ENCODE data around the gene NT5C.

The NT5C gene

GRCh38 chr17:75114552-75115314 is 16.8 kb downstream of the NT5C start:
- no peak for FAIRE-seq

DNA sequence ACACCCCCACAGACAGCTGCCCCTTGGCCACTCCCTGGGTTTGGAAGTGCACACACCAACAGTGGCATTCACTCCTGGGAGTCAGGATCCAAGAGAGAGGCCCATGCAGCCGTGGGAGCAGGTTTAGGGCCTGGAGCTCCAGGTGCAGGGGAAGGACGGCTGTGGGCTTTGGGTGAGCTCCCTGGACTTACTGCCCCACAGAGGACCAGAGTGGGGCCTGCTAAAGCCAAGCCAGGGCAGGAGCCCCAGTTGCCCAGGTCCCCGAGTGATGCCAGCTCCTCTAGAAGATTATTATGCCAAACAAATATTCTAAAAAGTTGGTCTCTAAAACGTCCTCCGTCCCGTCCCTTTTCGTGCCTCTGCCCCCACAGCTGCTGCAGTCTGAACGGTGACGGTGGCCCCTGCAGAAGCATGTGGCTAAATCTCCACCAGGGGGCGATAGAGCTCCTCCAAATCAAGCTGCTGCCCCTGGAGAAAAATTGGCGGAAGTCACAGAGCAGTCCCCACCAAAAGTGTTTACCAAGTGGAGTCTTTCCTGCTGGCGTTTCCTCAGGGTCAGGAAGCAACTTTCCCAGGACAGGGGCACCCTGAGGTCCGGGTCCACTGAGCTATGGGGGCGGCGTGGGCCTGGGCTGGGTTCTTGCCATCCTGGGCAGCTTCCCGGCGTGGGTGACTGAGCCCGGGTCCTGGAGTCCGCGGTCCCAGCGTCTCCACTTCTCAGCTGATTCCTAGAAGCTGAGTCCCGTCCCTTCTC is 17.6 kb downstream of the NT5C start:
- no peak for FAIRE-seq

- FAIRE-seq: no peak
Measured at GRCh38 chr17:75111777-75112335, 19.7 kb downstream of the NT5C start.

GRCh38 chr17:75110234-75110937 is 21.2 kb downstream of the NT5C start:
- no peak for FAIRE-seq

GRCh38 chr17:75109407-75110233 is 21.9 kb downstream of the NT5C start, which contains the start of gene ARMC7:
TSS of gene ARMC7 (plus strand) at chr17:75109969. CDS start at chr17:75110289, 320 bp downstream.
- FAIRE-seq: no peak

- no peak for FAIRE-seq
Measured at GRCh38 chr17:75109046-75109406, 22.5 kb downstream of the NT5C start.

DNA sequence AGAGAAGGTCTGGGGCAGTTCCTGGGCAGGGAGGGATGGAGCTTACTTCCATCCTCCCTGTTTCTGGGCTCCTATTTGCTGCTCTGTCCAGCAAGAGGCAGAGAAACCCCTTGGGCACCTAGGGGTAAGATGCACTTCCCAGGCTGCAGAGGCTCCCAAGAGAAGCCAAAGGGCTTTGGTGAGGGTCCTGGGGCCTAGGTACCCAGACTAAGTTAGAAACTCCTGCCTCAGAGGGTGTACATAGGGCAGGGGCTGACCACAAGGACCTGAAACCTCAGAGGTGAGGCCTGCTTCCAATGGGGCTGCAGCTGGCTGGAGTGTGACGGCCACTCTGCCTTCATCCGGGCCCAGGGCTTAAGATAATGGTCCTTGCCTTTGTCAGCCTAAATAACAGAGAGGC is 23.3 kb downstream of the NT5C start:
- FAIRE-seq: no peak

- FAIRE-seq: no peak
Measured at GRCh38 chr17:75105126-75106080, 26.1 kb downstream of the NT5C start.

DNA sequence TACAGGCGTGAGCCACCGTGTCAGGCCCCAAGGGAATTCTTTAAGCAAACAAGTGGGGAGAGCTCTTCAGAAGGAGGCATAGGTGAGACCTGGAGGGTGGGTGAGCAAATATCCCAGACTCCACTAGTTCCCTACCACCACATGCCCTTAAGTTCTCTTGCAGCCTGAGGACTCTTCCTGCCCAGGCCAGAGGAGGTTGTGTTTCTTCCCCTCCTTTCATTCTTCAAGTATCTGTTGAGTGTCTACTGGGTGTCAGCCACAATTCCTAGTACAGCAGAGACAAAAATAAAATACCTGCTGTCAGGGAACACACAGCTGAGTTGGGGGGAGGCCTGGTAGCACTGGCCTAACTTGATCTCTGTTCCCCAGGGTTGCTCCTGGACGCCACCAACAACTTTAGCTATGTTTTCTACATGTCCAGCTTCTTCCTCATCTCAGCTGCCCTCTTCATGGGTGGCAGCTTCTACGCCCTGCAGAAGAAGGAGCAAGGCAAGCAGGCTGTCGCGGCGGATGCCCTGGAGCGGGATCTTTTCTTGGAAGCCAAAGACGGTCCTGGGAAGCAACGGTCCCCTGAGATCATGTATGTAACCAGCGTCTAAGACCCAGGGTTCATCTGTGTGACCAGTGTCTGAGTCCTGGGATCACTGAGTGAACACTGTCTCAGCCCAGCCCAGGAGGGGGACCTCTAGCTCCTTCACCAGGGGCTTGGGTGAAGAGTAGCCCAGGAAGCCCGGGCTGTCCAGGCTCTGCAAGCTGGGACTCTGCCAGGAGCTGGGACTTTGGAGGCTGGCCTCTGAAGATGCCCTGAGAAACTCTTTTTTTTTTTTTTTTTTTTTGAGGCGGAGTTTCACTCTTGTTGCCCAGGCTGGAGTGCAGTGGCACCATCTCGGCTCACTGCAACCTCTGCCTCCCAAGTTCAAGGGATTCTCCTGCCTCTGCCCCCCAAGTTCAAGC is 27.7 kb downstream of the NT5C start:
- FAIRE-seq: no peak

DNA sequence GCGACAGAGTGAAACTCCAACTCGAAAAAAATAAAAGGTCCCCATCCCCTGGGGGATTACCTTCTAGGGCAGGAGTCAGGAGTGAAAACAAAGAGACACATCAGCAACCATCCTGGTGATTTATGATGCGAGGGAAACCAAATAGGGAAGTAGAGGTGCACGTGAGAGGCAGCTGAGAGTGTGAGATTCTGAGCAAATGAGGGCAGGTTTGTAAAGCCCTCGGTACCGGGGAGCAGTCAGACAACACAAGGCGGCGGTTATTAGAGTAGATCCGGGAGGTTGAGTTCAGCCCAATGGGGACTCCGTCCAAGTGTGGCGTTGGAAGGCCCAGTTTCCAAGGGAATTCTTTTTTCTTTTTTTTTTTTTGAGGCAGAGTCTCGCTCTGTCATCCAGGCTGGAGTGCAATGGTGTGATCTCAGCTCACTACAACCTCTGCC is 29.1 kb downstream of the NT5C start:
- FAIRE-seq: no peak

- no peak for FAIRE-seq
Measured at GRCh38 chr17:75099881-75100595, 31.5 kb downstream of the NT5C start.

DNA sequence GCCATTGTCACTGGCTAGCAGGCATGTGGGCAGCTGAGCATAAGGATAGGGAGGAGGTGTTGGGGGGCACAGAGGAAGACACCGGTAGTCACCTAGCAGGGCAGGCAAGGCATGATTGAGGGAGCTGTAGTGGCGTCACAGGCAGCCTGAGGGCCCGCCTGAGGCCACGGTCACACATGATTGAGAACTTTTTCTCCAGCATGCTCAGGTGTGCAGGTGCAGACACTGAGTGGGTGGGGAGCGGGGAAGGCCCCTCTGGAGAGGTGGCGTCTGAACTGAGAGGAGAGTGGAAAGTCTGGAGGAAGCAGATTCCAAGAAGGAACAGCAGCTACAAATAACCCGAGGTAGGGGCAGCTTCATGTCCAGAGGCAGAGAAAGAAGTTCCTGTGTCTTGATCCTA is 32.7 kb downstream of the NT5C start:
- no peak for FAIRE-seq

DNA sequence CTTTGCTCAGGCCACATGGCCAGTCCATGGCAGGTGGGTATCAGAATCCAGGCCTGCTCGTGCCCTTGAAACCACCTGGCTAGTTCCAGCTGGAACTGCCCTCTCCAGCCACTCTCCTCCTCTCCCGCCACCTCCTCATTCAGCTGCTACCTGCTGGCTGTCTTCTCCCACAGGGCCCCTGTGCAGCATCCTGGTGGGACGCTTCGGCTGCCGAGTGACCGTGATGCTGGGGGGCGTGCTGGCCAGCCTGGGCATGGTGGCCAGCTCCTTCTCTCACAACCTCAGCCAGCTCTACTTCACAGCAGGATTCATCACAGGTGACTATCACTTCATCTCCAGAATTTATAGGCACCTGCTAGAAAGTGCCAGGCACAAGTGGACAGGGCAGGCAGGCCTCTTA is 33.7 kb downstream of the NT5C start:
- no peak for FAIRE-seq

DNA sequence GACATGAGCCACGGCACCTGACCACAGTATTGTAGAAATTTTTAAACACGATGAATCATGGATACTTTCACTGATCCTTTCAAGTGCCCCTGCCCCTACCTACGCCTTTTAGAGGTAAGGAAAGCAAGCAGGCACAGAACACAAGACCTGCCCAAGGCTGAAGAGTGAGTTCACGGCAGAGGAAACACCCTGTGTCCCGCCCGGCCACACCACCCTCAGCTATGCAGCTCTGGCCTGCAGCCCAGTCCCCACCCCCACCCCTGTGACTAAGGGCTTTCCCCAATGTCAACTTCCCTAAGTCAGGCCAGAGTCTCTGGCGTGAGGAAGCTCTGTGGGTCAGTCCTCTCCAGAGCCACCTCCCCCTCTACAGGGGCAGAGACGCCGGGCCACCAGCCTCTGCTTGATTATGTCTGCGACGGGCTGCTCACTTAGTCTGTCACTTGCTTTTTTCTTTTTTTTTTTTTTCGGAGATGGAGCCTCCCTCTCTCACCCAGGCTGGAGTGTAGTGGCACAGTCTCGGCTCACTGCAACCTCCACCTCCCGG is 35.4 kb downstream of the NT5C start:
- no peak for FAIRE-seq

DNA sequence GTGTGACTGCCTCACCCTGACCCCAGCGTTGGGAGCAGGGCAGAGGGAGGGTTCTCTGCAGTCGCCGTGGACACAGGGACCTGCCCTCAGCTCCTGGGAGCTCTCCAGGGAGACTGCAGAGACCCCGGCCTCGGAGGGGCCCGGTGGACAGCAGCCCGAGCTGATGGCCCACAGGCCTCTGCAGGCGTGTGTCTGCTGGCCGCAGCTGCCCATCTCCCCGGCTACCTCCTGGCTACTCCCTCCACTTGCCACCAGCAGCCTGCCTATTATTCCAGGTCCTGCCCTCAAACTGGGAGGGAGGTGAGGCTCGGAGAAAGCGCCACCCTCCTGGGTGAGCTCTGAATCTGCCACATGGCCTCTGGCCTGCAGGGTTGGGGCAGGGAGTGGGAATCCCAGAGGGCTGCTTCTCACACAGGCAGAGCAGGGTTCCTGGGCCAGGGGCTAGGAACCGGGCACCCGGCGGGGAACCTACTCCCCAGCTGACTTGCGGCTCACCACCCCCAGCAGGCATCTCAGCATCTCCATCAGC is 36.6 kb downstream of the NT5C start:
- no peak for FAIRE-seq

- no peak for FAIRE-seq
Measured at GRCh38 chr17:75093548-75094158, 37.9 kb downstream of the NT5C start.

- FAIRE-seq: no peak
Measured at GRCh38 chr17:75091855-75092327, 39.7 kb downstream of the NT5C start.
